GM12878 (cell line): ENCODE measurements around the gene SPATA24. TPM values are rescaled to one million over a fixed set of nuclear protein-coding genes. Genes with fewer than 3 reads are reported as not detected.

Experiments
- ATF7 ChIP-seq: fragments of 450-650 bp; IDR thresholded peaks from 2 replicates; pipeline ENCODE4 v1.6.1; 2016; ENCODE audit warnings: low read depth, mild to moderate bottlenecking
- BACH1 ChIP-seq: fragments of 450-650 bp; IDR thresholded peaks from 2 replicates; pipeline ENCODE4 v1.6.1; 2017; ENCODE audit warnings: mild to moderate bottlenecking, borderline replicate concordance
- BCL11A ChIP-seq: IDR thresholded peaks from 2 replicates; pipeline ENCODE4 v1.6.1; 2011; ENCODE audit warnings: low read depth, low read length
- CBFB ChIP-seq: IDR thresholded peaks from 2 replicates; pipeline ENCODE4 v1.6.1; 2016; ENCODE audit warnings: antibody characterized with exemption, low read depth
- CHD4 ChIP-seq: fragments of 200-600 bp; sonication (generic); IDR thresholded peaks from 2 replicates; pipeline ENCODE4 v1.6.1; 2016; ENCODE audit warnings: mild to moderate bottlenecking
- EGR1 ChIP-seq, 2 experiments: IDR thresholded peaks; 1 replicate in 1 of 2; 2 replicates in 1 of 2; pipeline ENCODE4 v1.6.1; 2011 to 2012; ENCODE audit warnings: low read depth in 2 of 2, low read length in 2 of 2, borderline replicate concordance in 1 of 2, mild to moderate bottlenecking in 1 of 2, moderate library complexity in 1 of 2
- ETV6 ChIP-seq, 2 experiments: fragments of 450-650 bp in 1 of 2; IDR thresholded peaks in 1 of 2; conservative IDR thresholded peaks in 1 of 2; 2 replicates each; pipeline ENCODE4 v1.6.1; 2014; ENCODE audit warnings: antibody characterized with exemption in 1 of 2, borderline replicate concordance in 1 of 2, low read depth in 1 of 2, mild to moderate bottlenecking in 1 of 2, moderate library complexity in 1 of 2
- GABPA ChIP-seq: IDR thresholded peaks from 2 replicates; pipeline ENCODE4 v1.6.1; 2014; ENCODE audit warnings: antibody characterized with exemption, low read depth, mild to moderate bottlenecking, inconsistent platforms
- HDGF ChIP-seq: fragments of 450-650 bp; IDR thresholded peaks from 2 replicates; pipeline ENCODE4 v1.6.1; 2016; ENCODE audit warnings: antibody characterized with exemption
- KLF5 ChIP-seq: fragments of 450-650 bp; IDR thresholded peaks from 2 replicates; pipeline ENCODE4 v1.6.1; 2014; ENCODE audit warnings: mild to moderate bottlenecking; ENCODE audit not compliant: partially characterized antibody
- MEF2B ChIP-seq: fragments of 450-650 bp; IDR thresholded peaks from 2 replicates; pipeline ENCODE4 v1.6.1; 2018; ENCODE audit warnings: mild to moderate bottlenecking, moderate library complexity; ENCODE audit not compliant: partially characterized antibody, poor library complexity, severe bottlenecking
- MXI1 ChIP-seq: fragments of 150-350 bp; IDR thresholded peaks from 2 replicates; pipeline ENCODE4 v1.6.1; 2011; ENCODE audit warnings: low read depth, mild to moderate bottlenecking, inconsistent platforms, low read length, improper control_type of control experiment
- NR2C2 ChIP-seq: IDR thresholded peaks from 2 replicates; pipeline ENCODE4 v1.6.1; 2011; ENCODE audit warnings: borderline replicate concordance, low read depth; ENCODE audit not compliant: control insufficient read depth, insufficient read length
- NR2F1 ChIP-seq: fragments of 450-650 bp; conservative IDR thresholded peaks from 2 replicates; pipeline ENCODE4 v1.6.1; 2017; ENCODE audit warnings: mild to moderate bottlenecking
- SIX5 ChIP-seq: IDR thresholded peaks from 2 replicates; pipeline ENCODE4 v1.6.1; 2011; ENCODE audit warnings: mild to moderate bottlenecking, low read depth, low read length, moderate library complexity; ENCODE audit not compliant: severe bottlenecking
- SREBF2 ChIP-seq: IDR thresholded peaks from 2 replicates; pipeline ENCODE4 v1.6.1; 2012; ENCODE audit warnings: mild to moderate bottlenecking, low read length
- SRF ChIP-seq, 2 experiments: IDR thresholded peaks; 2 replicates each; pipeline ENCODE4 v1.6.1; 2011; ENCODE audit warnings: low read depth in 2 of 2, low read length in 2 of 2, mild to moderate bottlenecking in 1 of 2, moderate library complexity in 1 of 2
- TCF7 ChIP-seq: IDR thresholded peaks from 2 replicates; pipeline ENCODE4 v1.6.1; 2014; ENCODE audit warnings: antibody characterized with exemption, borderline replicate concordance
- ZNF207 ChIP-seq: fragments of 450-650 bp; IDR thresholded peaks from 2 replicates; pipeline ENCODE4 v1.6.1; 2014; ENCODE audit warnings: antibody characterized with exemption, mild to moderate bottlenecking, borderline replicate concordance
- ZNF622 ChIP-seq: fragments of 450-650 bp; IDR thresholded peaks from 2 replicates; pipeline ENCODE4 v1.6.1; 2017; ENCODE audit warnings: mild to moderate bottlenecking, inconsistent platforms
- polyA plus RNA-seq, 11 experiments: library from polyadenylated mRNA; depleted of rRNA in 4 of 11; unstranded in 6 of 11; stranded (reverse) in 5 of 11; fragments of >200 nt; fragmentation: Nextera tagmentation in 4 of 11; fragmentation: Illumina TruSeq in 1 of 11; extraction: Ambion mirVana in 4 of 11; extraction: Trizol in 1 of 11; gene quantifications; 1 replicate in 1 of 11; 2 replicates in 10 of 11; pipeline versions ENCODE4 v1.2.1 to v1.2.3, GENCODE V29; 2011 to 2016; ENCODE audit warnings: inconsistent platforms in 2 of 11, missing spikeins in 2 of 11, low read depth in 1 of 11
- total RNA-seq, 4 experiments: library from RNA; depleted of rRNA in 3 of 4; stranded (reverse); fragments of >200 nt in 3 of 4; fragmentation: Illumina TruSeq in 1 of 4; extraction: Trizol in 1 of 4; gene quantifications; 2 replicates each; pipeline versions ENCODE4 v1.2.1 to v1.2.3, GENCODE V29; 2013 to 2021
- TF ChIP-seq, protein P1 (sequence below): fragments of 450-650 bp; IDR thresholded peaks from 2 replicates; pipeline ENCODE4 v1.6.1; 2018; ENCODE audit warnings: mild to moderate bottlenecking, low read depth, moderate library complexity; ENCODE audit not compliant: partially characterized antibody
- TF ChIP-seq, protein P2 (sequence below): fragments of 450-650 bp; IDR thresholded peaks from 2 replicates; pipeline ENCODE4 v1.6.1; 2017; ENCODE audit warnings: mild to moderate bottlenecking
- TF ChIP-seq, protein P3 (sequence below): IDR thresholded peaks from 2 replicates; pipeline ENCODE4 v1.6.1; 2011; ENCODE audit warnings: low read depth, mild to moderate bottlenecking, low read length, moderate library complexity, borderline replicate concordance; ENCODE audit errors: extremely low read depth
- TF ChIP-seq, protein P4 (sequence below): IDR thresholded peaks from 2 replicates; pipeline ENCODE4 v1.6.1; 2011; ENCODE audit warnings: mild to moderate bottlenecking, low read depth, low read length, moderate library complexity; ENCODE audit not compliant: insufficient replicate concordance

Gene SPATA24
- total and polyA plus RNA-seq, 10 of the 15 experiments (the other 5 are each of a cell fraction or from before 2014, with no cell fraction given): 4.1 to 9.8 (median 7.3) TPM

DNA sequence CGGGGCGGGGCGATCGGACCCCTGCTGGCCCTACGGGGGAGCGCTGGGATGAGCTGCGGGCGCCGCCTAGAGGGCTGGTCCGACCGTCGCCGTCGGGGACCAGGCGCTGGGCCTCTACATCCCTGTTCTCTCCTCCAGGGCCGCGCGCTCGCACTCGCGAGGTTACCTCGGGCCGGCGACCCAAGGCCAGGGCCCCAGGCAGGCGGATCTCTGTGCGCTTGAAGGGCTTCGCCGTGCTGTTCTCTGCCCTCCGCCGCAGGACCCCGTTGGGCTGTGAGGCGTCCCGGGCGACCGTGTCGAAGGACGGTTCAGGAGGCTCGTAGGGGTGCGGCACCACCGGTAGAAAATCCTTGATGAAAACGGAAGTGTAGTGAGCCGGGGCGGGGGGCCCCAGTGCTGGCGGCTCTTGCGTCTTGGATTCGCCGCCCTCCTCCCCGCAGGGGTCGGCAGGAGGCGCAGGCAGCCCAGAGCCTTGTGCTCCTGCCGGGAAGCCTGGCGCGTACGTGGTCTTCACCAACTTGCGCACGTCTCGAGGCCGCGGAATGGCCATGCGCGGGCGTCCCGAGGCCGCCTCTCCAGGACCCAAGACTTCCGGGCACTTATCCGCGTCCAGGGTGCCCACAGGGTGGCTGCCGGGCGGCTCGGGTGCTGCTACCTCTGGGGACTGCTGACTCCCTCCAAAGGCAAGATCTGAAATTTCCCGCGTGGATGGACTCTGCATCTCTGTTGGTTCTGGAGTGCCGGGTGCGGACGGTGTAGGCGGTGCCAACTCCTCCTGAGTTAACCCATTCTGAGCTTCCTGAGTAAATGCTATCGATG, 11.0 kb downstream of the SPATA24 start (continued):
- TF ChIP-seq, protein P1, sequence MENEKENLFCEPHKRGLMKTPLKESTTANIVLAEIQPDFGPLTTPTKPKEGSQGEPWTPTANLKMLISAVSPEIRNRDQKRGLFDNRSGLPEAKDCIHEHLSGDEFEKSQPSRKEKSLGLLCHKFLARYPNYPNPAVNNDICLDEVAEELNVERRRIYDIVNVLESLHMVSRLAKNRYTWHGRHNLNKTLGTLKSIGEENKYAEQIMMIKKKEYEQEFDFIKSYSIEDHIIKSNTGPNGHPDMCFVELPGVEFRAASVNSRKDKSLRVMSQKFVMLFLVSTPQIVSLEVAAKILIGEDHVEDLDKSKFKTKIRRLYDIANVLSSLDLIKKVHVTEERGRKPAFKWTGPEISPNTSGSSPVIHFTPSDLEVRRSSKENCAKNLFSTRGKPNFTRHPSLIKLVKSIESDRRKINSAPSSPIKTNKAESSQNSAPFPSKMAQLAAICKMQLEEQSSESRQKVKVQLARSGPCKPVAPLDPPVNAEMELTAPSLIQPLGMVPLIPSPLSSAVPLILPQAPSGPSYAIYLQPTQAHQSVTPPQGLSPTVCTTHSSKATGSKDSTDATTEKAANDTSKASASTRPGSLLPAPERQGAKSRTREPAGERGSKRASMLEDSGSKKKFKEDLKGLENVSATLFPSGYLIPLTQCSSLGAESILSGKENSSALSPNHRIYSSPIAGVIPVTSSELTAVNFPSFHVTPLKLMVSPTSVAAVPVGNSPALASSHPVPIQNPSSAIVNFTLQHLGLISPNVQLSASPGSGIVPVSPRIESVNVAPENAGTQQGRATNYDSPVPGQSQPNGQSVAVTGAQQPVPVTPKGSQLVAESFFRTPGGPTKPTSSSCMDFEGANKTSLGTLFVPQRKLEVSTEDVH: no peak
- TF ChIP-seq, protein P2, sequence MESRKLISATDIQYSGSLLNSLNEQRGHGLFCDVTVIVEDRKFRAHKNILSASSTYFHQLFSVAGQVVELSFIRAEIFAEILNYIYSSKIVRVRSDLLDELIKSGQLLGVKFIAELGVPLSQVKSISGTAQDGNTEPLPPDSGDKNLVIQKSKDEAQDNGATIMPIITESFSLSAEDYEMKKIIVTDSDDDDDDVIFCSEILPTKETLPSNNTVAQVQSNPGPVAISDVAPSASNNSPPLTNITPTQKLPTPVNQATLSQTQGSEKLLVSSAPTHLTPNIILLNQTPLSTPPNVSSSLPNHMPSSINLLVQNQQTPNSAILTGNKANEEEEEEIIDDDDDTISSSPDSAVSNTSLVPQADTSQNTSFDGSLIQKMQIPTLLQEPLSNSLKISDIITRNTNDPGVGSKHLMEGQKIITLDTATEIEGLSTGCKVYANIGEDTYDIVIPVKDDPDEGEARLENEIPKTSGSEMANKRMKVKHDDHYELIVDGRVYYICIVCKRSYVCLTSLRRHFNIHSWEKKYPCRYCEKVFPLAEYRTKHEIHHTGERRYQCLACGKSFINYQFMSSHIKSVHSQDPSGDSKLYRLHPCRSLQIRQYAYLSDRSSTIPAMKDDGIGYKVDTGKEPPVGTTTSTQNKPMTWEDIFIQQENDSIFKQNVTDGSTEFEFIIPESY: no peak
- TF ChIP-seq EGR1 (IDR thresholded peaks at IDR 0.05; ENCODE audit: borderline replicate concordance in 1 of 2, low read depth in 2 of 2, low read length in 2 of 2) (peak in 1 of 2 experiments; percentile 8; a peak in 1 of 3 replicates), ATF7 (no peak), ZNF207 (peak; percentile 13; the same call in 1 of the 2 replicates), ZNF622 (no peak), NR2F1 (peak; percentile 64; the same call in 1 of the 2 replicates), SRF (IDR thresholded peaks at IDR 0.05; ENCODE audit: low read depth in 2 of 2, low read length in 2 of 2) (0 out of 4 replicates have a peak, but pooled peaks of 1 of the 2 experiments have one; percentile 4), CBFB (no peak), BACH1 (no peak; the same call in 1 of the 2 replicates), SREBF2 (no peak), ETV6 (conservative IDR thresholded peaks at IDR 0.05 in 1 of 2, IDR thresholded peaks at IDR 0.05 in 1 of 2; ENCODE audit: borderline replicate concordance in 1 of 2, low read depth in 1 of 2) (peak in 1 of 2 experiments; percentile 42; a peak in 1 of 4 replicates), SIX5 (no peak), MEF2B (no peak), CHD4 (no peak), NR2C2 (no peak), MXI1 (no peak), HDGF (peak; percentile 38; the same call in 1 of the 2 replicates), TCF7 (no peak), KLF5 (peak; percentile 18), BCL11A (no peak), GABPA (no peak)
- TF ChIP-seq, protein P3, sequence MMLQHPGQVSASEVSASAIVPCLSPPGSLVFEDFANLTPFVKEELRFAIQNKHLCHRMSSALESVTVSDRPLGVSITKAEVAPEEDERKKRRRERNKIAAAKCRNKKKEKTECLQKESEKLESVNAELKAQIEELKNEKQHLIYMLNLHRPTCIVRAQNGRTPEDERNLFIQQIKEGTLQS: no peak
- TF ChIP-seq, protein P4, sequence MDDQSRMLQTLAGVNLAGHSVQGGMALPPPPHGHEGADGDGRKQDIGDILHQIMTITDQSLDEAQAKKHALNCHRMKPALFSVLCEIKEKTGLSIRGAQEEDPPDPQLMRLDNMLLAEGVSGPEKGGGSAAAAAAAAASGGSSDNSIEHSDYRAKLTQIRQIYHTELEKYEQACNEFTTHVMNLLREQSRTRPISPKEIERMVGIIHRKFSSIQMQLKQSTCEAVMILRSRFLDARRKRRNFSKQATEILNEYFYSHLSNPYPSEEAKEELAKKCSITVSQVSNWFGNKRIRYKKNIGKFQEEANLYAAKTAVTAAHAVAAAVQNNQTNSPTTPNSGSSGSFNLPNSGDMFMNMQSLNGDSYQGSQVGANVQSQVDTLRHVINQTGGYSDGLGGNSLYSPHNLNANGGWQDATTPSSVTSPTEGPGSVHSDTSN: no peak
